GM21367 (cell line): ENCODE results near the gene UQCRQ.
"Not testable (repeated sequence)": the region's sequence is repeated elsewhere in the genome, so short reads cannot be mapped to it uniquely, and the experiment has no call there.

Source experiments
- ATAC-seq: cut with Tn5 transposase; IDR thresholded peaks from one replicate; pipeline ENCODE4 v1.9.1; 2021; ENCODE audit not compliant: unreplicated experiment

The UQCRQ gene

DNA sequence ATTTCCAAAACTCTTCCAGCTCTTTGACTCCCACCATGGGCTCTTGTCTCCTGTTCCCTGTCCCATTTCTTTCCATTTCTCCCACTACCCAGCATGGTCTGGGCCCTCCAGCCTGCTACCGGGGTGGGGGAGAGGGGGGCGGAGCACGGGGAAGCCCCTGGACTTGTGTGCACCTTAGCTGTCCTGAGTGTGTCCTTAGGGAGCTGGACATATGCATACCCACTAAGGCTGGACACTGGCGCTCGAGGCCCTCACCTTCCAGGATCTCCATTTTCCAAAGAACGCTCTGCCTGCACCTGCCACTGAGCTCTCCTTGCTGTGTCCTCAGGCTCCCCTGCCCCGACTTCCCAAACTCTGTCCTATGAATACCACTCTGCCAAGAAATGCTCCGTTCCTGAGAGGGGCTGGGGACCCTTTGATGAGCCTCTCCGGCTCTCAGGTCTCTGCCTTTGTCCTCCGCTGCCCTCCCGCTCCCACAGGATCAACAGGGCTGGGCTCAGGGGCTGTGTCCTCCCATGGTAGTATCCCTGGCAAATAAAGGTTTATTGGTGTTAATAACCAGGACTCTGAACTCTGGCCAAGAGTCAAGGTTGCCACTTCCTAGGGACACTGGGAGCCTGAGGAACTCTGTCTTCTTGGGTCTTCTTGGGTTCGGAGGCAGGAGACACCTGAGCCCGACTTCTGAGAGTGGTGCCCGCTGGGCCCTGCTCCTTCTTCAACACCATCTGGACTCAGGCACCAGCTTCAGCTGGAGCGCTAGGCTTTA lies 35.2 kb upstream of the UQCRQ start:
- ATAC-seq, result no peak

DNA sequence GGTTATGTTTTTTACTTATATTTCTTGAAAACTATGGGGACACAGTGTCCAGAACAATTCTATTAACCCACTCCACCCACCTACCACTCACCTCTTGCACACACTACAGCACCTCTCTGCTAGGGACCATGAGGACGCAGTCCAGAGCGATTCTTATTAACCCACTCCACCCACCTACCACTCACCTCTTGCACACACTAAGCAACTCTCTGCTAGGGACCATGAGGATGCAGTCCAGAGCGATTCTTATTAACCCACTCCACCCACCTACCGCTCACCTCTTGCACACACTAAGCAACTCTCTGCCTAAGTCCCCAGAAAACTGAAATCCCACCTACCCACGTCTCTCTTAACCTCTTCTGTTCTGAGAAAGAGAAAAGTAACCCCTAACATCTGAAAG lies 33.8 kb upstream of the UQCRQ start:
- ATAC-seq, result no peak

- ATAC-seq, result no peak
These were observed 32.4 kb upstream of the UQCRQ start for GRCh38 chr5:132834057-132834456.

DNA sequence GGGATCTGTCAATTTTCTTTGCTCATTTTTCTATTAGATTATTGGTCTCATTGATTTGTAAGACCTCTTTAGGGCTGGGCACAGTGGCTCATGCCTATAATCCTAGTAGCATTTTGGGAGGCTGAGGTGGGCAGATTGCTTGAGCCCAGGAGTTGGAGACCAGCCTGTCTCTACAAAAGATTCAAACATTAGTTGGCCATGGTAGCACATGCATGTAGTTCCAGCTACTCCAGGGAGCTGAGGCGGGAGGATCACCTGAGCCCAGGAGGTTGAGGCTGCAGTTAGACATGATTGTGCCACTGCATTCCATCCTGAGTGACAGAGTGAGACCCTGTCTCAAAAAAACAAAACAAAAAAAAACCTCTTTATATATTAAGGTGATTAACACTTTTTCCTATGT lies 29.6 kb upstream of the UQCRQ start:
- no peak for ATAC-seq

DNA sequence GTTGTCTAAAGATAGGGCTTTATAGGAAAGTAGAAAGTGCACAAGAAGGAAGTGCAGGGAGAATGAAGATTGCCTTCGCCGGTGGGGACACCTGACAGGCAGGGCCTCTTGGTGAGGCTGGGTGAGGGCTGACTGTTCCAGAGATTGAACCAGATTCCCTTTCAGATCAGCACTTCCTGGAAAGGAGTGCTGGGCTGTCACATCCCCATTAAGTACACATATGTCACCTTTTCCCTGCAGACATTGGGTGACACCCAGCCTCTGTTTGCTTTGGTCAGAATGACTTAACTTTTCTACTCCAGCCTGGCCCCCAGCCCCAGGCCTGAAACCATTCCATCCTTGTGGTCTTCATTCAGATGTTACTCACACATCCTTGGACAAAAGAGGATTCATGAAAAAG lies 28.6 kb upstream of the UQCRQ start:
- no peak for ATAC-seq

- ATAC-seq, result no peak
These were observed 27.7 kb upstream of the UQCRQ start for GRCh38 chr5:132838516-132839282.

- no peak for ATAC-seq
These were observed 26.8 kb upstream of the UQCRQ start for GRCh38 chr5:132839426-132840301.

DNA sequence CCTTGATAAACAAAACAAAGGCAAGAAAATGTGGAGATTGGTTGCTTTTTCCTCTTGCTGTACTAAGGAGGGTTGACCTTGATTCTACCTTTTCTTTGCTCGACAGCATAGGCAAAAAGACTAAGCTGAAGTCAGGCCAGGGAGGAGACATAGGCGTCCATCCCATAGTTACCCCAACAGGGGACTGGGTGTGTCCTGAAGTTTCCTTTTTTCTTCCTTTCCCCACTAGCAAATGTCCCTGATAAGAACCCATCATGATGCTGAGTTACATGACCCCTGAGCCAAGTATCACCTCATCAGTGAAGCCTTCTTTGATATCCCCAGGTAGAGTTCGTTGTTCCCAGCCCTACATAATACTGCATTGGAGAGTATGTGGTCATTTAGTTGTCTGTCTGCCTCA lies 26.1 kb upstream of the UQCRQ start:
- no peak for ATAC-seq

DNA sequence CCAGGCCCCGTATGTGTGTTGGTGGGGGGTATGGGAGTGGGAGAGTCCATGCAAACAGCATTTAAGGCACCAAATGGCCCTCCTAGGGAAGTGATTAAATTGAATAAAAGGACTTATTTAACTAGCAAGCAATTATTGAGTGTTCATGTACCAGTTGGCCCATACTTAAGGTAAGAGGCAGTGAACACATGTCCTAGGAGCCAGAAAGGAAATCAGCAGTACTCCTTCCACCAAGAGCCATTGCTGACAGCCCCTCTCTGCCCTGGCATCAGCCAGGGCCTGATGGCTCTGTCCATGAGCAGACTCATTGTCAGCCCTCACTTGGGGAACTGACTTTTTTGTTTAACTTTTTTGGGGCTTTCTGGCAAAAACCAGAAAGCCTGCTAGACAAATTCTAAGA lies 25.5 kb upstream of the UQCRQ start:
- ATAC-seq, result no peak

DNA sequence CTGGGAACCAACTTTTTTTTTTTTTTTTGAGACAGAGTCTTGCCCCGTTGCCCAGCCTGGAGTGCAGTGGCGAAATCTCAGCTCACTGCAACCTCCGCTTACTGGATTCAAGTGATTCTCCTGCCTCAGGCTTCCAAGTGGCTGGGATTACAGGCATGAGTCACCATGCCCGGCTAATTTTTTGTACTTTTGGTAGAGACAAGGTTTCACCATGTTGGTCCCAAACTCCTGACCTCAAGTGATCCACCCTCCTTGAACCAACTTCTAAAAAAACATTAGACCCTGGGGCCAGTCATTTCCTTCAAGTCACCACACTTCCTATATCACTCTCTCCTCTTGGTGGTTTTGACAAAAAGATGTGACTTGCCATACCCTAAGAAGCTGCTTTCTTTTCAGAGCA lies 25.1 kb upstream of the UQCRQ start:
- no peak for ATAC-seq

DNA sequence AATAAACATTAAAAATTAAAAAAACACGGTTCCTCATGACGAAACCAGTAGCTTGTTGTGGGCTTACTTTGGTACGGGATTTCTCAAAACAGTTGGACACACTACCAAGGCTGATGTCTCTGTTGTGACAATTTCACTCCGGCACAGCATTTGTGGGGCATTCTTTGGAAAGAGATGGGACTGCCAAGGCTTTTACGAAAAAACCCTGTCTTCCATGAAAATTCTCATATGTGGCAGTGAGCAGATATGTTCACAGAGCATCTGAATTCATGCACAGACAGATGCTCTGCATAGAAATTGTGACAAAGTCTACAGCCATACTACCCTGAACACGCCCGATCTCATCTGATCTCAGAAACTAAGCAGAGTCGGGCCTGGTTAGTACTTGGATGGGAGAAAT lies 18.2 kb upstream of the UQCRQ start:
- no peak for ATAC-seq

GRCh38 chr5:132849347-132849746 lies 17.1 kb upstream of the UQCRQ start:
- no peak for ATAC-seq

- no peak for ATAC-seq
These were observed 16.4 kb upstream of the UQCRQ start for GRCh38 chr5:132850066-132850465.

DNA sequence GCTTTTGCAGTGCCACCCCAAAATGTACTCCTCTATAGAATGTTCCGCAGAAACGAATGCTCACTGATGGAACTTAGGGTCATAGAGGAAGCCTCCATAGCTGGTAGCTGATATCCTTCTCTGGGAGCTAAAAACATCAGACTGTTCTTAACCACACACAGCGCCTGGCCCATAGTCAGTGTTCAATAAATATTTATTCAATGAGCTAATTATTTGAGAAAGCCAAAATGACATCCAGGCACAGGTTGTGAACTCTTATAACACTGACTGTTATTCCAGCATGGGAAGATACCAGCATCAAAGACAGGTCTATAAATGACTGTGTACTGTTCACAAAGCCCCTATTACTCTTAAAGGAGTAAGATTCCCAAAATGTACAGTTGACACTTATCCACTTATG lies 13.1 kb upstream of the UQCRQ start:
- no peak for ATAC-seq

GRCh38 chr5:132853790-132854189 lies 12.7 kb upstream of the UQCRQ start:
- ATAC-seq, result no peak

DNA sequence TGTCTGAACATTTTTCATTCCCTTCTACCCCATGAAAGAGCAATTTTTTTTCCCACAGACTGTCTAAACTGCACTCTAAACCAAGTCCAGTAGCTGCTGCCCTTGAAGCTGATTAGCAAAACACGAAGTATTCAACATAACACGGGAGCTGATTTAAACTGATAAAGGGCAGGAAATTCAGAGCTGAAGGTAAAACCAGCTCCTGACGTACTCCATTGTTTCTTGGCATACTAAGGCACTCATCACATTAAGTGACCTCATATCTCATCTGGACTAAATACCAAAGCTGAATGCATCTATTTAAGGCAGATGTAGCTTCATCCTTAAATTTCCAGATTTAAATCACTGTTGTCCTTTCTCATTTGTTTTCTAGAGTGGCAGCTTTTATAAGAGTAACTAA lies 12.1 kb upstream of the UQCRQ start:
- ATAC-seq, result no peak

DNA sequence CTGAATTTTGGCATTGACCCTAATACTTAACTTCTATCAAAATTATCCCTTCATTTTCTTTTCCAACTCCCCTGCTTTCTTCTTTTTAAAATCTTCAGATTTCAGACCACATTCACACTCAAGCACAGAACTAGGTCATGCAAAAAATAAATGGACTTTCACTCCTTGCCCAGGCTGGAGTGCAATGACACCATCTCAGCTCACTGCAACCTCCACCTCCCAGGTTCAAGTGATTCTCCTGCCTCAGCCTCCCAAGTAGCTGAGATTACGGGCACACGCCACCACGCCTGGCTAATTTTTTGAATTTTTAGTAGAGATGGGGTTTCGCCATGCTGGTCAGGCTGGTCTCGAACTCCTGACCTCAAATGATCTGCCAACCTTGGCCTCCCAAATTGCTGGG lies 11.4 kb upstream of the UQCRQ start:
- not testable (repeated sequence) for ATAC-seq

- ATAC-seq, result no peak
These were observed 10.4 kb upstream of the UQCRQ start for GRCh38 chr5:132856011-132856410.

GRCh38 chr5:132859889-132860437 lies 6.5 kb upstream of the UQCRQ start:
- ATAC-seq, result no peak

GRCh38 chr5:132860742-132861141 lies 5.7 kb upstream of the UQCRQ start:
- no peak for ATAC-seq

- peak; percentile 8 for ATAC-seq
These were observed 637 bp upstream of the UQCRQ start for GRCh38 chr5:132865668-132866341.
